CD4-positive, alpha-beta T cell (primary cell): ENCODE results near the gene H6PD. TPM values are rescaled to one million over a fixed set of nuclear protein-coding genes. Genes with fewer than 3 reads are reported as not detected.
"Not testable (repeated sequence)": the region's sequence is repeated elsewhere in the genome, so short reads cannot be mapped to it uniquely, and the experiment has no call there.

Source experiments
- ATAC-seq: fragments of 200-7000 bp; cut with Tn5 transposase; one replicate; pipeline ENCODE4 v1.10.0; 2022; ENCODE audit warnings: mild to moderate bottlenecking; ENCODE audit not compliant: poor library complexity
- CTCF ChIA-PET: fragments of 350-600 bp; sonication (Branson Sonifier 250); formaldehyde crosslinking; loops from one replicate; lab custom pipeline; 2021; ENCODE audit warnings: antibody characterized with exemption, inconsistent platforms; lab: Charles Lee
- POLR2A ChIA-PET: fragments of 350-600 bp; sonication (Branson Sonifier 250); formaldehyde crosslinking; loops from one replicate; lab custom pipeline; 2021; ENCODE audit warnings: antibody characterized with exemption, inconsistent platforms; lab: Charles Lee
- DNase-seq, 14 experiments: peaks; one replicate each; pipeline ENCODE4 v3.0.0-alpha.2; 2013 to 2020; ENCODE audit warnings: mixed read lengths in 2 of 14
- H3K27ac ChIP-seq, 2 donors: one replicate each; pipeline versions ENCODE4 v1.5.1 to v1.7.0; 2013; ENCODE audit warnings: low read length in 2 of 2, low read depth in 1 of 2, mild to moderate bottlenecking in 1 of 2
- H3K27me3 ChIP-seq, 2 experiments: 1 replicate in 1 of 2; 2 replicates in 1 of 2; pipeline versions ENCODE4 v1.6.1 to v1.7.0; 2013; ENCODE audit warnings: low read length in 2 of 2, control low read depth in 1 of 2, mild to moderate bottlenecking in 1 of 2, moderate library complexity in 1 of 2; ENCODE audit not compliant: insufficient read depth in 2 of 2, control insufficient read depth in 1 of 2
- H3K36me3 ChIP-seq: one replicate; pipeline ENCODE4 v1.6.1; 2013; ENCODE audit warnings: low read length, control low read depth; ENCODE audit not compliant: insufficient read depth
- H3K4me1 ChIP-seq: one replicate; pipeline ENCODE4 v1.6.1; 2013; ENCODE audit warnings: low read length, control low read depth; ENCODE audit not compliant: insufficient read depth
- H3K4me3 ChIP-seq: one replicate; pipeline ENCODE4 v1.5.1; 2013; ENCODE audit warnings: mild to moderate bottlenecking, low read length, moderate library complexity
- H3K9me3 ChIP-seq, 2 experiments: 1 replicate in 1 of 2; 2 replicates in 1 of 2; pipeline versions ENCODE4 v1.6.1 to v1.7.0; 2013; ENCODE audit warnings: low read length in 2 of 2, mild to moderate bottlenecking in 2 of 2, control low read depth in 1 of 2, moderate library complexity in 1 of 2; ENCODE audit not compliant: control insufficient read depth in 1 of 2, insufficient read depth in 1 of 2
- H3K27ac Mint-ChIP-seq: one replicate; pipeline ENCODE4 v1.8.0; 2020; ENCODE audit warnings: mixed read lengths
- H3K27me3 Mint-ChIP-seq: one replicate; pipeline ENCODE4 v1.8.0; 2021; ENCODE audit warnings: mixed read lengths
- H3K36me3 Mint-ChIP-seq: one replicate; pipeline ENCODE4 v1.8.0; 2021; ENCODE audit warnings: low read depth, mixed read lengths
- H3K4me1 Mint-ChIP-seq: one replicate; pipeline ENCODE4 v1.8.0; 2021; ENCODE audit warnings: low read depth, mixed read lengths
- H3K4me3 Mint-ChIP-seq: one replicate; pipeline ENCODE4 v1.8.0; 2020; ENCODE audit warnings: mild to moderate bottlenecking, mixed read lengths
- H3K9me3 Mint-ChIP-seq: one replicate; pipeline ENCODE4 v1.8.0; 2020; ENCODE audit warnings: mixed read lengths
- intact Hi-C, 2 experiments: fragments of 100-400 bp; cut with DNase I in 1 of 2; cut with micrococcal nuclease in 1 of 2; formaldehyde crosslinking; loops; one replicate each; pipeline versions ENCODE4 v1.15.1 to v1.9.0; 2023 to 2025; cut with DNase I, micrococcal nuclease
- total RNA-seq, 174 experiments: library from RNA in 2 of 174; stranded (reverse) in 2 of 174; gene quantifications; one replicate each; pipeline ENCODE4 v1.2.3 and lab custom pipeline; 2021 to 2026
- TF ChIP-seq, protein P1 (sequence below): fragments of 200-600 bp; IDR thresholded peaks from one replicate; pipeline ENCODE4 v1.8.0; 2022; ENCODE audit warnings: antibody characterized with exemption, mild to moderate bottlenecking

The H6PD gene
- total RNA-seq, 2 experiments from 2014 or later: 13.6 to 13.9 TPM

DNA sequence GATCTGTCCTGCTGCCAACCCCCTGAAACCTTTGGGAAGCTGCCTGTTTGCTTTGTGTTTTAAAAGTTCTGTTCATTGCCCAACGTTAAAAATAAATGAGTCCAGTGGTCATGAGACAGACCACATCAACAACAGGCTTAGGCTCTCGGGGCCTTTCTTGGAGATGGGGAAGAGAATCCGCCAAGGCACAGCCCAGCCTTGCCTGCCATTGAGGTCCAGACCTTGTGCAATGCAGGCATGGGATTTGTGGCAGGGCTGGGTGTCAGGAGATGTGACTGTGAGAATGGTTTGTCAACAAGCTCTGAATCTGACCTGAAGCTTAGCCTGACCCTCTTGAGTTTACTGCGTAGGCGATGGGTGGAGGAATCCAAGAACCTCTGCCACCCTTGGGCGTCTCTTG lies 62.3 kb downstream of the H6PD start:
- TF ChIP-seq, protein P1, sequence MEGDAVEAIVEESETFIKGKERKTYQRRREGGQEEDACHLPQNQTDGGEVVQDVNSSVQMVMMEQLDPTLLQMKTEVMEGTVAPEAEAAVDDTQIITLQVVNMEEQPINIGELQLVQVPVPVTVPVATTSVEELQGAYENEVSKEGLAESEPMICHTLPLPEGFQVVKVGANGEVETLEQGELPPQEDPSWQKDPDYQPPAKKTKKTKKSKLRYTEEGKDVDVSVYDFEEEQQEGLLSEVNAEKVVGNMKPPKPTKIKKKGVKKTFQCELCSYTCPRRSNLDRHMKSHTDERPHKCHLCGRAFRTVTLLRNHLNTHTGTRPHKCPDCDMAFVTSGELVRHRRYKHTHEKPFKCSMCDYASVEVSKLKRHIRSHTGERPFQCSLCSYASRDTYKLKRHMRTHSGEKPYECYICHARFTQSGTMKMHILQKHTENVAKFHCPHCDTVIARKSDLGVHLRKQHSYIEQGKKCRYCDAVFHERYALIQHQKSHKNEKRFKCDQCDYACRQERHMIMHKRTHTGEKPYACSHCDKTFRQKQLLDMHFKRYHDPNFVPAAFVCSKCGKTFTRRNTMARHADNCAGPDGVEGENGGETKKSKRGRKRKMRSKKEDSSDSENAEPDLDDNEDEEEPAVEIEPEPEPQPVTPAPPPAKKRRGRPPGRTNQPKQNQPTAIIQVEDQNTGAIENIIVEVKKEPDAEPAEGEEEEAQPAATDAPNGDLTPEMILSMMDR: no peak
- Histone ChIP-seq H3K4me3 (no peak overlapping the region), H3K36me3 (no peaks in the 10 kb centered on the region), H3K27me3 (no peaks in the 10 kb centered on the region), H3K27ac (no peak overlapping the region), H3K9me3 (no peaks in the 10 kb centered on the region), H3K4me1 (peaks cover 30% of the 10 kb centered on the region)
- H3K36me3 Mint-ChIP-seq: no peaks in the 10 kb centered on the region
- H3K4me1 Mint-ChIP-seq: peaks cover 21% of the 10 kb centered on the region
- intact Hi-C loops: no loop called here
- H3K27ac Mint-ChIP-seq: no peak overlapping the region
- ChIA-PET POLR2A (no interaction called here), CTCF (no interaction called here)
- ATAC-seq (no peak), DNase-seq (no peak)
- H3K27me3 Mint-ChIP-seq: no peaks in the 10 kb centered on the region
- no peak overlapping the region for H3K4me3 Mint-ChIP-seq
- H3K9me3 Mint-ChIP-seq: no peaks in the 10 kb centered on the region

DNA sequence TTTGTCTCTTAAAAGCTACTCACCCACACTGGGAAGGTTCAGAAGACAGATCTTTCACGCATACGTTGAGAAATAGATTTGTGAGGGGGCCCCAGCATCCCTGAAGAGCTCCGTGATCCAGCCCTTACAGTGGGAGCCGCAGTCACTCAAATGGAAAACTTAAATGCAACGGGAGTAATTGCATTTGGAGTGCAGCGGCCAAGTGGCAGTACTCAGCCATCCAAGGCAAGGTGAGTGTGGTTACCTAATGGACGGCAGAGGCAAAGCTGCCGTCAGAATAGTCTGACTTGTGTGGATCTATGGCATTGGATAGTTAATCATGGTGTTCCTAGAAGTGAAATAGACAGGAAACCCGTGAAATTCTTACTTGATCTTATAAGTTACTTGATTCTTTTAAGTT lies 63.3 kb downstream of the H6PD start:
- H3K27me3 Mint-ChIP-seq: no peaks in the 10 kb centered on the region
- intact Hi-C loops: no loop called here
- DNase-seq: no peak
- H3K9me3 Mint-ChIP-seq: no peaks in the 10 kb centered on the region
- no peak overlapping the region for H3K27ac Mint-ChIP-seq
- ChIA-PET CTCF (interaction anchor here (1.1 kb wide), 1 partner anchor 9 kb away, joined by 4 read pairs; no protein-coding TSS in a partner anchor), POLR2A (no interaction called here)
- Histone ChIP-seq H3K27ac (no peak overlapping the region), H3K4me3 (no peak overlapping the region), H3K9me3 (no peaks in the 10 kb centered on the region), H3K4me1 (peaks cover 25% of the 10 kb centered on the region), H3K36me3 (no peaks in the 10 kb centered on the region), H3K27me3 (no peaks in the 10 kb centered on the region)
- H3K4me1 Mint-ChIP-seq: peaks cover 25% of the 10 kb centered on the region
- H3K4me3 Mint-ChIP-seq: no peak overlapping the region
- ATAC-seq: no peak
- TF ChIP-seq, protein P1: no peak
- H3K36me3 Mint-ChIP-seq: no peaks in the 10 kb centered on the region

DNA sequence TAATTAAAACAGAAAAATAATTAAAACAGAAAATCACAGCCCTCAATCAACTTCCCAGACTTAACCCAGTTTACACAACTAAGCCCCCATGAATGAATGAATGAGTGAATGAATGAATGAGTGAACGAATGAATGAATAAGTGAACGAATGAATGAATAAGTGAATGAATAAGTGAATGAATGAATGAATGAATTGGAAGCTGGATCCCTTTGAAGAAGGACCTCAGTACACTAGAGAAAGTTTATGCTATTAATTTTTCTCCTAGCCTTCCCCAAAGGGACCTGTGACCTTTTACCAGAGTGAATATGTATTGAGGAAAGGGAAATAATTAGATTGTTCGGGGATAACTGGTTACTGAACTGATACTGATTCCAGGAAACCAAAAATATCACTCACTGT lies 63.7 kb downstream of the H6PD start:
- H3K4me3 ChIP-seq: no peak overlapping the region
- DNase-seq: no peak
- H3K4me1 ChIP-seq: peaks cover 25% of the 10 kb centered on the region
- peaks cover 29% of the 10 kb centered on the region for H3K4me1 Mint-ChIP-seq
- no peak overlapping the region for H3K27ac Mint-ChIP-seq
- no peak overlapping the region for H3K4me3 Mint-ChIP-seq
- no peaks in the 10 kb centered on the region for H3K9me3 ChIP-seq
- POLR2A ChIA-PET: no interaction called here
- no peak overlapping the region for H3K27ac ChIP-seq
- no peak for ATAC-seq
- no peaks in the 10 kb centered on the region for H3K36me3 Mint-ChIP-seq
- CTCF ChIA-PET: interaction anchor here (1.1 kb wide), 1 partner anchor 9 kb away, joined by 4 read pairs; no protein-coding TSS in a partner anchor
- H3K36me3 ChIP-seq: no peaks in the 10 kb centered on the region
- TF ChIP-seq, protein P1: no peak
- no peaks in the 10 kb centered on the region for H3K9me3 Mint-ChIP-seq
- H3K27me3 Mint-ChIP-seq: no peaks in the 10 kb centered on the region
- intact Hi-C loops: no loop called here
- H3K27me3 ChIP-seq: no peaks in the 10 kb centered on the region

DNA sequence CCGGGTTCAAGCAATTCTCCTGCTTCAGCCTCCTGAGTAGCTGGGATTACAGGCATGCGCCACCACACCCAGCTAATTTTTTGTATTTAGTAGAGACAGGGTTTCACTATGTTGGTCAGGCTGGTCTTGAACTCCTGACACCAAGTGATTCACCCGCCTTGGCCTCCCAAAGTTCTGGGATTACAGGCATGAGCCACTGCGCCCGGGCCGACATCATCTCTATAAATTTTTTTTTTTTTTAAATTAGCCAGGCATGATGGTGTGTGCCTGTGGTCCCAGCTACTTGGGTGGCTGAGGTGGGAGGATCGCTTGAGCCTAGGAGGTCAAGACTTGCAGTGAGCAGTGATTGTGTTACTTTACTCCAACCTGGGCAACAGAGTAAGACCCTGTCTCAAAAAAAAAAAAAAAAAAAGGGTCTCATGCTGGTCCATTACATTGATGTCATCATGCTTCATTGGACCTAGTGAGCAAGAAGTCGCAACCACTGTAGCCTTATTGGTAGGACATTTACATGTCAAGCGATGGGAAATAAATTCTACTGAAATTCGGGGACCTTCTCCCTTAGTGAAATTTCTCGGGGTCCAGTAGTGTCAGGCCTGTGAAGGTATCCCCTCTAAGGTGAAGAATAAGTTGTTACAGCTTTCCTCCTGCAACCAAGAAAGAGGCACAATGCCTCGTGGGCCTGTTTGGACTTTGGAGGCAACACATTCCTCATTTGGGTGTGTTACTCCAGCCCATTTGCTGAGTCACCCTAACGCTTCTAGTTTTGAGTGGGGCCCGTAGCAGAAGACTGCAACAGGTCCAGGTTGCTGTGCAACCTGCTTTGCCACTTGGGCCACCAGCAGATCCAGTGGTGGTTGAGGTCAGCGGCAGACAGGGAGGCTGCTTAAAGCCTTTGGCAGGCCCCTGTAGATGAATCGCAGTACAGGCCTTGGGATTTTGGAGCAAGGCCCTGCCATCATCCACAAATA lies 65.3 kb downstream of the H6PD start:
- H3K4me3 Mint-ChIP-seq, H3K27ac ChIP-seq, H3K27me3 Mint-ChIP-seq, H3K27ac Mint-ChIP-seq, H3K36me3 Mint-ChIP-seq, POLR2A ChIA-PET, ATAC-seq, intact Hi-C loops, DNase-seq, CTCF ChIA-PET, H3K4me3 ChIP-seq, H3K27me3 ChIP-seq, H3K9me3 Mint-ChIP-seq, H3K9me3 ChIP-seq, H3K36me3 ChIP-seq: not testable (repeated sequence)
- H3K4me1 Mint-ChIP-seq: peaks cover 29% of the 10 kb centered on the region
- peaks cover 14% of the 10 kb centered on the region for H3K4me1 ChIP-seq
